ENCODE data around the gene WDR6.
"Not testable (repeated sequence)": the region's sequence is repeated elsewhere in the genome, so short reads cannot be mapped to it uniquely, and the experiment has no call there.

DNA sequence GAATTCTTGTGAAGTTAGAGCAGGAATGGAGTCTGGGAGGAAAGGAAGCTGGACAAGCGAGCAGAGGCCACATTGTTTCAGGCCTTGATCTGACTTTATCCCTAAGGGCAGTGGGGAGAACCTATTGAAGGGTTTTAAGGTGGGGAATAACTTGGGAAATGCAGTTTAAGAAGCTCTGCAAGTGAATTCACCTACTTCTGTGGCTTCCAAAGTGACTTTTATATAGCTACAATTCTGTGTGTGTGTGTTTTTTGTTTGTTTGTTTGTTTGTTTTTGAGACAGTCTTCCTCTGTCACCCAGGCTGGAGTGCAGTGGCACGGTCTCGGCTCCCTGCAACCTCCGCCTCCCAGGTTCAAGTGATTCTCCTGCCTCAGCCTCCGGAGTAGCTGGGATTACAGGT lies 1.4 kb downstream of the WDR6 start:
- not testable (repeated sequence) for TF ChIP-seq EZH2 (IDR thresholded peaks at IDR 0.05; ENCODE audit: borderline replicate concordance, low read depth, low read length, severe bottlenecking)
- TF ChIP-seq, protein P1, sequence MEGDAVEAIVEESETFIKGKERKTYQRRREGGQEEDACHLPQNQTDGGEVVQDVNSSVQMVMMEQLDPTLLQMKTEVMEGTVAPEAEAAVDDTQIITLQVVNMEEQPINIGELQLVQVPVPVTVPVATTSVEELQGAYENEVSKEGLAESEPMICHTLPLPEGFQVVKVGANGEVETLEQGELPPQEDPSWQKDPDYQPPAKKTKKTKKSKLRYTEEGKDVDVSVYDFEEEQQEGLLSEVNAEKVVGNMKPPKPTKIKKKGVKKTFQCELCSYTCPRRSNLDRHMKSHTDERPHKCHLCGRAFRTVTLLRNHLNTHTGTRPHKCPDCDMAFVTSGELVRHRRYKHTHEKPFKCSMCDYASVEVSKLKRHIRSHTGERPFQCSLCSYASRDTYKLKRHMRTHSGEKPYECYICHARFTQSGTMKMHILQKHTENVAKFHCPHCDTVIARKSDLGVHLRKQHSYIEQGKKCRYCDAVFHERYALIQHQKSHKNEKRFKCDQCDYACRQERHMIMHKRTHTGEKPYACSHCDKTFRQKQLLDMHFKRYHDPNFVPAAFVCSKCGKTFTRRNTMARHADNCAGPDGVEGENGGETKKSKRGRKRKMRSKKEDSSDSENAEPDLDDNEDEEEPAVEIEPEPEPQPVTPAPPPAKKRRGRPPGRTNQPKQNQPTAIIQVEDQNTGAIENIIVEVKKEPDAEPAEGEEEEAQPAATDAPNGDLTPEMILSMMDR (IDR thresholded peaks at IDR 0.05; ENCODE audit: borderline replicate concordance, extremely low read depth, low read length, poor library complexity, severe bottlenecking), result not testable (repeated sequence)
